Gastrocnemius medialis (tissue), 4 donors: ENCODE measurements around the gene SLC35F2. TPM values are rescaled to one million over a fixed set of nuclear protein-coding genes. Genes with fewer than 3 reads are reported as not detected.

ENCODE experiments used
- ATAC-seq, 2 donors: fragments of 150-250 bp; one replicate each; pipeline ENCODE4 v1.9.1; 2016
- DNase-seq, 2 donors: peaks; one replicate each; pipeline ENCODE4 v3.0.0-alpha.2; 2019
- H3K27ac ChIP-seq, 4 donors: fragments of 200-600 bp; sonication (generic); 1 replicate in 1 of 4; 2 replicates in 3 of 4; pipeline ENCODE4 v1.5.1; 2016 to 2018; ENCODE audit warnings: mild to moderate bottlenecking in 2 of 4, moderate library complexity in 1 of 4
- H3K27me3 ChIP-seq, 3 donors: fragments of 200-600 bp; sonication (generic) in 2 of 3; 1 replicate in 1 of 3; 2 replicates in 2 of 3; pipeline versions ENCODE4 v1.5.1 to v1.6.0; 2016 to 2019; ENCODE audit warnings: mild to moderate bottlenecking in 1 of 3, moderate library complexity in 1 of 3
- H3K36me3 ChIP-seq, 2 donors: fragments of 200-600 bp; sonication (generic) in 1 of 2; one replicate each; pipeline ENCODE4 v1.5.1; 2017 to 2018
- H3K4me1 ChIP-seq, 2 donors: fragments of 200-600 bp; sonication (generic) in 1 of 2; one replicate each; pipeline ENCODE4 v1.5.1; 2016 to 2017; ENCODE audit warnings: mild to moderate bottlenecking in 2 of 2
- H3K4me3 ChIP-seq, 4 donors: fragments of 200-600 bp; sonication (generic) in 3 of 4; 1 replicate in 1 of 4; 2 replicates in 3 of 4; pipeline ENCODE4 v1.5.1; 2016 to 2019; ENCODE audit warnings: mild to moderate bottlenecking in 2 of 4
- H3K9me3 ChIP-seq, 3 donors: fragments of 200-600 bp; sonication (generic) in 2 of 3; 1 replicate in 1 of 3; 2 replicates in 2 of 3; pipeline ENCODE4 v1.5.1; 2016 to 2019
- POLR2A ChIP-seq, 2 donors: fragments of 450-650 bp; IDR thresholded peaks; one replicate each; pipeline ENCODE4 v1.6.1; 2017; ENCODE audit warnings: antibody characterized with exemption in 2 of 2, mild to moderate bottlenecking in 2 of 2, moderate library complexity in 2 of 2
- in situ Hi-C, 4 donors: fragments of 200-750 bp; cut with MboI; loops; one replicate each; pipeline versions ENCODE4 v1.15.0 to v1.8.0; 2017; ENCODE audit warnings: low sequenced_read_pairs in 4 of 4
- intact Hi-C: fragments of 100-400 bp; cut with DNase I; formaldehyde crosslinking; loops from one replicate; pipeline ENCODE4 v1.15.1; 2023; ENCODE audit warnings: low total_unique reads
- total RNA-seq, 4 donors: library from RNA; depleted of rRNA; stranded (reverse); fragments of >200 nt; gene quantifications; one replicate each; pipeline versions ENCODE4 v1.1.0 to v1.2.3, GENCODE V29; 2016
- TF ChIP-seq, protein P1 (sequence below), 5 experiments: fragments of 450-650 bp in 3 of 5; fragments of 200-600 bp in 2 of 5; sonication (generic) in 2 of 5; IDR thresholded peaks in 4 of 5; conservative IDR thresholded peaks in 1 of 5; 1 replicate in 4 of 5; 2 replicates in 1 of 5; pipeline ENCODE4 v1.5.1; 2016 to 2019; ENCODE audit warnings: antibody characterized with exemption in 5 of 5, mild to moderate bottlenecking in 3 of 5, moderate library complexity in 3 of 5

The SLC35F2 gene
- total RNA-seq, 4 donors from 2014 or later: 1.3 to 5.4 (median 1.7) TPM

DNA sequence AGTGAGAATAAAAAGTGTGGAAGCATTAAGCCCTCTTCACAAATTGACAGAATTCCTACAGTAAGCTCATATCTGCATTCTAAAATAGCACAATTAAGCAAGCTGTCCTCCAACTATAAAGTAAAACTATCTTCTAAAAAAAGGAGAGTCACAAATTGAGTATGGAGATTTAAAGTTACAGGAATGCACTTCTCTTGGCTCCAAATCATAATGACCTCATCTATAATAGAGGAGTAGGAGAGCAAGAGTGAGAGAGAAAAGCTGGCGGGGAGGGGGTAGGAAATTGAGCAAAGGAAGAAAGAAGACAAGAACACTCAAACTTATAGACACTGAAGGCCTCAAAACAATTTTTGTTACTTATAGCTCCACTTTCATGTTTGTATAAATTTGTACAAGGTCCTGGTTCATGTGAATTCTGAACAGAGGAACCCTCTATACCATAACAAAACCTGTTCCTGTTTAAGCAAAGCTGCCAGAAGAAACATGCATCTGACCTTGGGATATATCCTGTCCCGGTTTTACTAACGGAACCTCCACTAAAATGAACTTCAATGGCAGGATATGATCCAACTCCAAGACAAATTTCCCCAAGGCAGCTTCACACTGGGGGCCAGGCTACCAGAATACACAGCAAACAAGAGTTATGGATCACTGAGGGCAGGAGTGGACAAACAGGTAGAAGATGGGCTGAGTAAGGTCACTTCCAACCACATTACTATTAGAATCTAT, 37.2 kb downstream of the SLC35F2 start:
- intact Hi-C loops: no loop called here
- no peak for ATAC-seq

DNA sequence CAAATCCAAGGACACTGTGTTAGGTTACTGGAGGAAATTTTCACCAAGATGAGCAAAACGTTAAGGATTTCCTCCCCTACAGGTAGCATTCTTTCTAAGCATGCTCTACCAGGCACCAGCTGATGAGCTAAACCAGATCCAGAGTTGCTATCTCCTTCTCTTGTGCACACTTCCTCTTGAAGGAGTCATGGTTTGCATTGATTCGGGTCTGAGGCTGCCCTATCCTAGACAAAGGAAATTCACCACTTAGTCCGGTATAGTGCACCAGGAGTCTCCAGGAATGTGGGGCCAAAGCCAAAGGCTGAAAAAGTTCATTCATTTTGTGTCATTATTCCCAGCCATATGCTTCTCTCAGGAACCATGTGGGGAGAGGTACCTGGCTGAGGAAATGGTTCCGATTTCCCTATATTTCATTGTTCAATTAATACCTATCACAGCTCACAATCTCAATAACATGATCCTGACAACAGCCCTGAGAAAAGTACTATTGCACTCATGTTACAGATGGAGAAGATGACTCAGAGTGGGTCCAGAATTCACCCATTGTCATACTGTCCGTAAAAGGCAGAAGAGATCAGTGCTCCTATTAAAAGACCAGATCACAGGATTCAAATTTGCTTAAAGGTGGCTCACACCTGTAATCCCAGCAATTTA, 39.1 kb downstream of the SLC35F2 start:
- intact Hi-C loops: no loop called here
- Histone ChIP-seq H3K36me3 (no peaks in the 10 kb centered on the region), H3K9me3 (no peaks in the 10 kb centered on the region), H3K27ac (no peak overlapping the region), H3K27me3 (no peaks in the 10 kb centered on the region), H3K4me1 (no peaks in the 10 kb centered on the region), H3K4me3 (no peak overlapping the region)
- in situ Hi-C loops: no loop called here
- DNase-seq: no peak
- no peak for TF ChIP-seq POLR2A (IDR thresholded peaks at IDR 0.05)
- TF ChIP-seq, protein P1, sequence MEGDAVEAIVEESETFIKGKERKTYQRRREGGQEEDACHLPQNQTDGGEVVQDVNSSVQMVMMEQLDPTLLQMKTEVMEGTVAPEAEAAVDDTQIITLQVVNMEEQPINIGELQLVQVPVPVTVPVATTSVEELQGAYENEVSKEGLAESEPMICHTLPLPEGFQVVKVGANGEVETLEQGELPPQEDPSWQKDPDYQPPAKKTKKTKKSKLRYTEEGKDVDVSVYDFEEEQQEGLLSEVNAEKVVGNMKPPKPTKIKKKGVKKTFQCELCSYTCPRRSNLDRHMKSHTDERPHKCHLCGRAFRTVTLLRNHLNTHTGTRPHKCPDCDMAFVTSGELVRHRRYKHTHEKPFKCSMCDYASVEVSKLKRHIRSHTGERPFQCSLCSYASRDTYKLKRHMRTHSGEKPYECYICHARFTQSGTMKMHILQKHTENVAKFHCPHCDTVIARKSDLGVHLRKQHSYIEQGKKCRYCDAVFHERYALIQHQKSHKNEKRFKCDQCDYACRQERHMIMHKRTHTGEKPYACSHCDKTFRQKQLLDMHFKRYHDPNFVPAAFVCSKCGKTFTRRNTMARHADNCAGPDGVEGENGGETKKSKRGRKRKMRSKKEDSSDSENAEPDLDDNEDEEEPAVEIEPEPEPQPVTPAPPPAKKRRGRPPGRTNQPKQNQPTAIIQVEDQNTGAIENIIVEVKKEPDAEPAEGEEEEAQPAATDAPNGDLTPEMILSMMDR (IDR thresholded peaks at IDR 0.05 in 4 of 5, conservative IDR thresholded peaks at IDR 0.05 in 1 of 5): no peak
- ATAC-seq: no peak

More for the DNA sequence above, 37.2 kb downstream of the SLC35F2 start:
- Histone ChIP-seq H3K36me3 (no peaks in the 10 kb centered on the region), H3K9me3 (no peaks in the 10 kb centered on the region), H3K4me1 (no peaks in the 10 kb centered on the region), H3K27me3 (no peaks in the 10 kb centered on the region), H3K4me3 (no peak overlapping the region), H3K27ac (peak overlapping the region in 2 of 4 donors; percentile 27 to 53)
- DNase-seq: no peak
- in situ Hi-C loops: no loop called here
- no peak for TF ChIP-seq POLR2A (IDR thresholded peaks at IDR 0.05)
- TF ChIP-seq, protein P1 (IDR thresholded peaks at IDR 0.05 in 4 of 5, conservative IDR thresholded peaks at IDR 0.05 in 1 of 5): no peak

DNA sequence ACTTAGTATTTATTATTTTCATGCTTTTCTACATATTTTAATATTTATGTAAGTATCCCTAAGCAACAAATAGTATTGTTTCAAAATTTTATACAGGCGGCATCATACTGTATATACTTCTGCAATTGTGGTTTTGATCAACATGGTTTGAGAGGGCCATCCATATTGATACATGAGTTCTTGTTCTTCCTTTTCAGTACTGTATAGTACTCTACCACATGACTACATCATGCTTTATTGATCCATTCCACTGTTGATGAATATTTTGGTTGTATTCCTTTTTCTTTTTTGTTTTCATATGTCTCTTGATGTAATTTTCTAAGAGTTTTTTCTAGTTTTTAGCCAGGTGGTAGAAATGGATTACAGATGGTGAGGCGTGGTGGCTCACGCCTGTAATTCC, 40.1 kb downstream of the SLC35F2 start:
- DNase-seq: no peak
- Histone ChIP-seq H3K4me3 (no peak overlapping the region), H3K27ac (no peak overlapping the region), H3K27me3 (no peaks in the 10 kb centered on the region), H3K4me1 (no peaks in the 10 kb centered on the region), H3K9me3 (no peaks in the 10 kb centered on the region), H3K36me3 (no peaks in the 10 kb centered on the region)
- in situ Hi-C loops (no loop called here), intact Hi-C loops (no loop called here)
- no peak for ATAC-seq
- TF ChIP-seq, protein P1 (IDR thresholded peaks at IDR 0.05 in 4 of 5, conservative IDR thresholded peaks at IDR 0.05 in 1 of 5): no peak
- TF ChIP-seq POLR2A (IDR thresholded peaks at IDR 0.05): no peak

DNA sequence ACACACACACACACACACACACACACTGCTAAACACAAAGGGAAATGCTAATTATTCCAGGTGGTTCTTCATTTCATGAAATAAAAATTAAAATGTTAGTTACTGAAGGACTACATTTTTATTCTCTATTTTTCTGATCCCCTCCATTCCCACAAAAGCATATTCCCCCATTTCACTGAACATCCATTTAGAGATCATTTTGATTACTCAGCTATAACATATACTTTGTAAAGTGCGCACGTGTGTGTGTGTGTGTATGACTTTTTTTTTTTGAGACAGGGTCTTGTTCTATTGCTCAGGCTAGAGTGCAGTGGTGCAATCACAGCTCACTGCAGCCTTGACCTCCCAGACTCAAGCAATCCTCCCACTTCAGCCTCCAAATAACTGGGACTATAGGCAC, 42.6 kb downstream of the SLC35F2 start:
- Histone ChIP-seq H3K36me3 (no peaks in the 10 kb centered on the region), H3K4me1 (no peaks in the 10 kb centered on the region), H3K9me3 (no peaks in the 10 kb centered on the region), H3K27me3 (no peaks in the 10 kb centered on the region), H3K4me3 (no peak overlapping the region), H3K27ac (no peak overlapping the region)
- intact Hi-C loops (no loop called here), in situ Hi-C loops (no loop called here)
- ATAC-seq: no peak
- TF ChIP-seq, protein P1 (IDR thresholded peaks at IDR 0.05 in 4 of 5, conservative IDR thresholded peaks at IDR 0.05 in 1 of 5): no peak
- no peak for TF ChIP-seq POLR2A (IDR thresholded peaks at IDR 0.05)
- DNase-seq: no peak
